ENCODE results near the gene RFTN2. TPM values are rescaled to one million over a fixed set of nuclear protein-coding genes. Genes with fewer than 3 reads are reported as not detected.
"Not testable (repeated sequence)": the region's sequence is repeated elsewhere in the genome, so short reads cannot be mapped to it uniquely, and the experiment has no call there.

Gene RFTN2
- total RNA-seq, 1 donor from 2014 or later: 4.8 TPM

GRCh38 chr2:197705121-197705911, 29.9 kb upstream of the RFTN2 start, which contains the start of gene MARS2:
Gene MARS2 (plus strand): TSS chr2:197705369. CDS start chr2:197705406, 37 bp downstream.
- Histone ChIP-seq H3K4me3 (peak within 1 kb of the TSS; percentile 73 to 84), H3K27me3 (no peaks in the 10 kb centered on the region), H3K9me3 (no peaks in the 10 kb centered on the region), H3K4me1 (peaks cover 10 to 21% of the 10 kb centered on the region in 2 donors), H3K27ac (peak within 1 kb of the TSS; percentile 67 to 81), H3K36me3 (no peaks in the 10 kb centered on the region)
- DNase-seq (ENCODE audit: low spot score in 2 of 2): peak; percentile 62 to 95
- TF ChIP-seq CTCF (IDR thresholded peaks at IDR 0.05): no peak
- intact Hi-C loops (cut with DNase I): loop anchor here (1.0 to 10.0 kb wide), 8 partner anchors 29 to 1759 kb away; partner anchors contain the start of genes COQ10B, HSPE1, MOB4 and PLCL1

GRCh38 chr2:197704434-197705120, 29.2 kb upstream of the RFTN2 start:
- H3K4me1 ChIP-seq: peaks cover 10 to 21% of the 10 kb centered on the region in 2 donors
- no peaks in the 10 kb centered on the region for H3K9me3 ChIP-seq
- H3K4me3 ChIP-seq: peak overlapping the region; percentile 73 to 84
- H3K36me3 ChIP-seq: no peaks in the 10 kb centered on the region
- TF ChIP-seq CTCF (IDR thresholded peaks at IDR 0.05): no peak
- no peaks in the 10 kb centered on the region for H3K27me3 ChIP-seq
- H3K27ac ChIP-seq: peak overlapping the region; percentile 67 to 81
- no peak for DNase-seq (ENCODE audit: low spot score in 2 of 2)
- intact Hi-C loops (cut with DNase I): loop anchor here (1.0 to 10.0 kb wide), 8 partner anchors 28 to 1760 kb away; partner anchors contain the start of genes COQ10B, HSPE1, MOB4 and PLCL1

- intact Hi-C loops (cut with DNase I): loop anchor here (10.0 kb wide), 2 partner anchors 1604 to 1764 kb away; no protein-coding TSS in a partner anchor
- DNase-seq (ENCODE audit: low spot score in 2 of 2): no peak
- Histone ChIP-seq H3K4me1 (no peaks in the 10 kb centered on the region), H3K4me3 (no peak overlapping the region), H3K27ac (no peak overlapping the region), H3K9me3 (no peaks in the 10 kb centered on the region), H3K27me3 (no peaks in the 10 kb centered on the region), H3K36me3 (no peaks in the 10 kb centered on the region)
- no peak for TF ChIP-seq CTCF (IDR thresholded peaks at IDR 0.05)
Observed at GRCh38 chr2:197700960-197701359, 25.6 kb upstream of the RFTN2 start.

GRCh38 chr2:197699724-197700123, 24.3 kb upstream of the RFTN2 start:
- not testable (repeated sequence) for H3K36me3 ChIP-seq; DNase-seq (ENCODE audit: low spot score in 2 of 2); H3K4me1 ChIP-seq; H3K4me3 ChIP-seq; H3K27me3 ChIP-seq; H3K27ac ChIP-seq; H3K9me3 ChIP-seq
- intact Hi-C loops (cut with DNase I): loop anchor here (10.0 kb wide), 2 partner anchors 1605 to 1765 kb away; no protein-coding TSS in a partner anchor

- H3K27me3 ChIP-seq; DNase-seq (ENCODE audit: low spot score in 2 of 2); H3K36me3 ChIP-seq; H3K27ac ChIP-seq; H3K4me3 ChIP-seq; intact Hi-C loops (cut with DNase I); H3K4me1 ChIP-seq; H3K9me3 ChIP-seq: not testable (repeated sequence)
Observed at GRCh38 chr2:197696571-197696970, 21.2 kb upstream of the RFTN2 start.

- H3K4me3 ChIP-seq; H3K27me3 ChIP-seq; H3K27ac ChIP-seq; DNase-seq (ENCODE audit: low spot score in 2 of 2); H3K36me3 ChIP-seq; H3K4me1 ChIP-seq; H3K9me3 ChIP-seq; intact Hi-C loops (cut with DNase I): not testable (repeated sequence)
Observed at GRCh38 chr2:197695971-197696370, 20.6 kb upstream of the RFTN2 start.

- H3K27me3 ChIP-seq; H3K4me1 ChIP-seq; H3K36me3 ChIP-seq; DNase-seq (ENCODE audit: low spot score in 2 of 2); H3K27ac ChIP-seq; intact Hi-C loops (cut with DNase I); H3K9me3 ChIP-seq; H3K4me3 ChIP-seq: not testable (repeated sequence)
Observed at GRCh38 chr2:197695206-197695605, 19.8 kb upstream of the RFTN2 start.

Measured in ascending aorta (tissue), 2 donors.